ENCODE data around the gene MGMT.
"Not testable (repeated sequence)": the region's sequence is repeated elsewhere in the genome, so short reads cannot be mapped to it uniquely, and the experiment has no call there.

The MGMT gene

GRCh38 chr10:129426606-129427005, 40.4 kb upstream of the MGMT start:
- DNase-seq (ENCODE audit: low read depth) = no peak
- TF ChIP-seq CTCF (IDR thresholded peaks at IDR 0.05; ENCODE audit: low read depth, low read length, missing control alignments) = no peak
- in situ Hi-C loops (cut with HindIII; ENCODE audit: low sequenced_read_pairs) = no loop called here

DNA sequence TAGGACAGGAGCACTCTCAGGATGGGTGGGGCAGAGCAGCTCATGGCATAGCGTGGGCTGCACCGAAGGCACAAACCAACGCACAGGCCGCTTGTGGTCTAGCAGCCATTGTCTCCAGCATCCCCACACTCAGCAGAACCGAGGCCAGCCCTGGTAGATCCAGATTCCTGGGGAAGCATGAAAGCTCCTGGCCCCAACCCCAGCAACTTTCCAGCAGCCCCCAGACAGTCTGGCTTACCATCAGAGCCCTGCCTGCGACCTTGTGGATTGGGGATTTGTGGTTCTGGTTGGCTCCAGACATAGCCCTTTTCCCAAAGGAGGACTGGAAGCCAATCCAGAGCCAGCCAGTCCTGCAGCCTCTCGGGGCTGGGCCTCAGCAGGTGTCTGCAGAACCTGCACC, 33.8 kb upstream of the MGMT start:
- no peak for TF ChIP-seq CTCF (IDR thresholded peaks at IDR 0.05; ENCODE audit: low read depth, low read length, missing control alignments)
- in situ Hi-C loops (cut with HindIII; ENCODE audit: low sequenced_read_pairs) = no loop called here
- no peak for DNase-seq (ENCODE audit: low read depth)
- H3K4me3 ChIP-seq (ENCODE audit: low read depth, low read length) = no peak overlapping the region

More at GRCh38 chr10:129426606-129427005, 40.4 kb upstream of the MGMT start:
- H3K4me3 ChIP-seq (ENCODE audit: low read depth, low read length) = no peak overlapping the region

DNA sequence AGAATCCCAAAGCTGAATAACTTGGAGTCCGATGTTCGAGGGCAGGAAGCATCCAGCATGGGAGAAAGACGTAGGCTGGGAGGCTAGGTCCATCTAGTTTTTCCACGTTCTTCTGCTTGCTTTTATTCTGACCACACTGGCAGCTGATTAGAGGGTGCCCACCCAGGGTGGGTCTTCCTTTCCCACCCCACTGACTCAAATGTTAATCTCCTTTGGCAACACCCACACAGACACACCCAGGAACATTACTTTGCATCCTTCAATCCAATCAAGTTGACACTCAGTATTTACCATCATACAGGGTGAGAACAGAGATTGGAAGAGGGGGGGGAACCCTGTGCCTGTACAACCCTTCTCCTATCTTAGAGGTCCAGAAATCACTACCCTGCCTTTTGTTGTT, 31.3 kb upstream of the MGMT start:
- not testable (repeated sequence) for DNase-seq (ENCODE audit: low read depth); H3K4me3 ChIP-seq (ENCODE audit: low read depth, low read length)
- in situ Hi-C loops (cut with HindIII; ENCODE audit: low sequenced_read_pairs) = loop anchor here (5.0 kb wide), 1 partner anchor 57 kb away; no protein-coding TSS in a partner anchor

DNA sequence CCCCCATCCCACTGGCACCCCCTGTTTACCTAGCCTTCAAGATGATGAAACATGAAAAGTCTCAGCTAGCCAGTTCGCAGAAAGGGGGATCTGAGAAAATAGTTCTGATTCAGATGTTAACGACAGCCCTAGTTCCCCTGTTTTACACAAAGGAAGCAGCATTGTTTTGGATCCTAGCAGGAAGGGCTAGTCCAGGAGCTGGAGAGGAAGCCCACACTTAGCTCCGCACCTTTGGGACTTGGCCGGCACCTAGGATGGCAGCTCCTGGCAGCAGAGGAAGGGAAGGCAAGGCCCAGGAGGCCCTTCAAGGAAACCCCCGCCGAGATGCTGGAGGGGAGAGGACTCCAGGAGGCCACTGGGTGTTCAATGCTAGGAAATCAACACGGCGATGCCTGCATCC, 29.0 kb upstream of the MGMT start:
- H3K4me3 ChIP-seq (ENCODE audit: low read depth, low read length) = no peak overlapping the region
- TF ChIP-seq CTCF (IDR thresholded peaks at IDR 0.05; ENCODE audit: low read depth, low read length, missing control alignments) = no peak
- in situ Hi-C loops (cut with HindIII; ENCODE audit: low sequenced_read_pairs) = loop anchor here (5.0 kb wide), 1 partner anchor 54 kb away; no protein-coding TSS in a partner anchor
- DNase-seq (ENCODE audit: low read depth) = no peak

DNA sequence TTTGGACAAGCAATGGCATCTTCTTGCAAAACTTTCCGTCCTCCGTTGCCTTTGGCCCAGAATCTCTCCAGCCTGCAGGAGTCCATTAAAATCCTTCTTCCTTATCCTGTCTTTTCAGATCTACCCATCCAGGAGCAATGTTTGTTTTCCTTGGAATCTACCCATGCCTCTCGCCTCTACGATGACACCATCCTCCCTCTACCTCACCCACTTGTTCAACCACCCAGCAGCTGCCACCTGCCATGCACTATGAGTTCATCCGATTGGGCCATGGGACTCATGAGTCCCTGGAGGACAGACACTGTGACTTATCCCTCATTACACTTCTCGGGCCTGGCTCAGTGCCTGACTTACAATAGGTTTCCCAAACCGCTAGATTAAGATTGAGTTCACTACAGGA, 26.8 kb upstream of the MGMT start:
- in situ Hi-C loops (cut with HindIII; ENCODE audit: low sequenced_read_pairs) = no loop called here
- DNase-seq (ENCODE audit: low read depth) = no peak
- no peak for TF ChIP-seq CTCF (IDR thresholded peaks at IDR 0.05; ENCODE audit: low read depth, low read length, missing control alignments)
- H3K4me3 ChIP-seq (ENCODE audit: low read depth, low read length) = no peak overlapping the region

DNA sequence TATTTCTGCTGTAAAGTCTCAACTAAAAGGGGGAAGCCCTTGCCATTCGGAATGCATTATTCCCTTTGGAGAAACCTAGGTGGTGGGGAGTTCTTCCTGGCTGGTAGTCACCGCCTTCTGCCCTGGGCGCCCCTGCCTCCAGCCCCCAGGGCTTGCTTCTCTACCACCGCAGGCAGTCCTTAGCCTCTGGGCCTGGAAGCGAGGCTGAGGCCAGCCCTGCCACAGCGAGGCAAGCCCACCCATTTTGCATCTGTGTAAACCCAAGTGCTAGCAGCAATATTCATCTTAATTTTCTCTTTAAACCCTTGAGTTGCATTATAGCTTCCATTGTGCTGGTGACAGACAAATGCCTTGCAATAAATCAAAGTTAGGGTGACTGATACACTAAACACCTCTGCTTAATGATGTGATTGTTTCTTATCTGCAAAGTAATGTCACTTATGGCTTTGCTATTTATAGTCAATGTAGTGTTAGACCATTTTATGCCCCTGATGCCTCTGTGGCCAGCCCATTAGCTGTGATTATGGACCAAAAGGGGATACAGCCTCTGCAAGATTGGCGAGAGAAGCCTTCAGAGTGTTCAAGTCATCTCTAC, 26.2 kb upstream of the MGMT start:
- no peak for DNase-seq (ENCODE audit: low read depth)
- in situ Hi-C loops (cut with HindIII; ENCODE audit: low sequenced_read_pairs) = no loop called here
- no peak overlapping the region for H3K4me3 ChIP-seq (ENCODE audit: low read depth, low read length)
- no peak for TF ChIP-seq CTCF (IDR thresholded peaks at IDR 0.05; ENCODE audit: low read depth, low read length, missing control alignments)

DNA sequence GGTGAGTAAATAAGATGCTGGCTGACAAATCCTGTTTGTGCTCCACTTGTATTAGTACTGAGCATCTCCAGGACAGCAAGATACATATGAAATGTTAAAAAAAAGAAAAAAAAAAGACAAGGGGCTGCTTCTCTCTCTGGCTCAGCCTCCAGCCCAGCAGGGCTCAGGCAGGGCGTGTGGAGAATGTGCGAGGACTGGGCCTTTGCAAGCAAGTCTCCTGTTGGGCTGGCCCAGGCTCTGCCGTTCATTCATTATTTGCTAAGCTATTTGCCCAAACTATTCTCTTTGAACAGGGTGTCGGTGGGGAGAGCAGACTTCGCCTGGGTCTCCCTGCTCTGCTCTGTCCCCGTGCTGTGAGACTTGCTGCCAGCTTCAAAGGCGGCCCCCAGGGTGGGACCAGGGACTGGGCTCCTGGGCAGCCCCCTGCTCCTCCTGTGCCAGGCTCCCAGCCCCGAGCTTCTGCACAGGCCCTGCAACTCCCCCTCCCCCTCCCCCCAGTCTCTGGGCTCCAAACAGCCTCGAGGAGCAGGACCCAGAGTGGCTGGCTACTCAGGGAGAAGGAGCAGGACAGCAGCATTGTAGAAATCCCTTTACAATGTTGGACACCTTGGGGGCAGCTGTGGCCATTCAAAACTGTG, 25.6 kb upstream of the MGMT start:
- TF ChIP-seq CTCF (IDR thresholded peaks at IDR 0.05; ENCODE audit: low read depth, low read length, missing control alignments) = no peak
- DNase-seq (ENCODE audit: low read depth) = no peak
- H3K4me3 ChIP-seq (ENCODE audit: low read depth, low read length) = no peak overlapping the region
- in situ Hi-C loops (cut with HindIII; ENCODE audit: low sequenced_read_pairs) = no loop called here
